Stimulated activated CD4-positive, alpha-beta T cell treated with anti-CD3 and anti-CD28 coated beads, Interleukin-15, amount 100 ng/mL, for 1 hour (primary cell): ENCODE measurements around the gene FKBP1A.
A peak's percentile ranks its signal among the peaks of the same experiment; 100 is the strongest.

Source experiments
- DNase-seq, 2 donors: peaks; one replicate each; pipeline ENCODE4 v3.0.0-alpha.2; 2020; ENCODE audit warnings: low read depth in 1 of 2, low spot score in 1 of 2

Gene FKBP1A

GRCh38 chr20:1333462-1334369 lies 59.1 kb downstream of the FKBP1A start:
- no peak for DNase-seq

- no peak for DNase-seq
These were observed 60.0 kb downstream of the FKBP1A start for GRCh38 chr20:1332749-1333300.

GRCh38 chr20:1331801-1332453 lies 60.9 kb downstream of the FKBP1A start:
- no peak for DNase-seq

- no peak for DNase-seq
These were observed 61.8 kb downstream of the FKBP1A start for GRCh38 chr20:1331101-1331500.

GRCh38 chr20:1330075-1330830 lies 62.6 kb downstream of the FKBP1A start:
- no peak for DNase-seq

- DNase-seq: no peak
These were observed 64.0 kb downstream of the FKBP1A start, which contains the start of gene SDCBP2 for GRCh38 chr20:1328680-1329330. Gene SDCBP2 (minus strand): TSS chr20:1329139. CDS start chr20:1320416, 8,723 bp downstream.

- DNase-seq: no peak
These were observed 64.8 kb downstream of the FKBP1A start for GRCh38 chr20:1327827-1328679.

- no peak for DNase-seq
These were observed 65.6 kb downstream of the FKBP1A start for GRCh38 chr20:1327241-1327653.

GRCh38 chr20:1326031-1326930 lies 66.6 kb downstream of the FKBP1A start:
- no peak for DNase-seq

- peak; percentile 98 to 99 for DNase-seq
These were observed 67.5 kb downstream of the FKBP1A start for GRCh38 chr20:1325173-1326030.

- DNase-seq: no peak
These were observed 68.2 kb downstream of the FKBP1A start for GRCh38 chr20:1324598-1325172.

- no peak for DNase-seq
These were observed 68.8 kb downstream of the FKBP1A start for GRCh38 chr20:1323830-1324597.

- no peak for DNase-seq
These were observed 69.6 kb downstream of the FKBP1A start for GRCh38 chr20:1323256-1323655.

GRCh38 chr20:1322511-1323245 lies 70.2 kb downstream of the FKBP1A start:
- DNase-seq: no peak

GRCh38 chr20:1321654-1321939 lies 71.3 kb downstream of the FKBP1A start:
- no peak for DNase-seq

GRCh38 chr20:1320902-1321653 lies 71.8 kb downstream of the FKBP1A start:
- no peak for DNase-seq
